B cell (primary cell): Measurements from ENCODE around the gene SGIP1. TPM values are rescaled to one million over a fixed set of nuclear protein-coding genes. Genes with fewer than 3 reads are reported as not detected.

Experiments used
- ATAC-seq: fragments of 200-7000 bp; cut with Tn5 transposase; one replicate; pipeline ENCODE4 v1.10.0; 2021; ENCODE audit warnings: low read depth, mild to moderate bottlenecking, moderate number of reproducible peaks, moderate library complexity
- CTCF ChIA-PET: fragments of 350-600 bp; sonication (Branson Sonifier 250); formaldehyde crosslinking; loops from one replicate; lab custom pipeline; 2021; ENCODE audit warnings: antibody characterized with exemption, inconsistent platforms; lab: Charles Lee
- POLR2A ChIA-PET: fragments of 350-600 bp; sonication (Branson Sonifier 250); formaldehyde crosslinking; loops from one replicate; lab custom pipeline; 2021; ENCODE audit warnings: antibody characterized with exemption; lab: Charles Lee
- DNase-seq: peaks from one replicate; pipeline ENCODE4 v3.0.0; 2013
- H2AFZ ChIP-seq: 2 replicates; pipeline ENCODE4 v1.6.1; 2012; ENCODE audit warnings: mild to moderate bottlenecking, low read depth, low read length; ENCODE audit not compliant: insufficient read depth, poor library complexity, severe bottlenecking
- H3K27ac ChIP-seq, 2 donors: 1 replicate in 1 of 2; 2 replicates in 1 of 2; pipeline ENCODE4 v1.5.1; 2012 to 2013; ENCODE audit warnings: low read length in 2 of 2, mild to moderate bottlenecking in 2 of 2, moderate library complexity in 1 of 2
- H3K27me3 ChIP-seq, 4 experiments: fragments of 200-600 bp in 1 of 4; sonication (generic) in 1 of 4; replicated peaks in 1 of 4; 1 replicate in 2 of 4; 2 replicates in 2 of 4; pipeline versions ENCODE4 v1.6.1 to v1.7.0; 2013 to 2016; ENCODE audit warnings: low read length in 3 of 4, mild to moderate bottlenecking in 2 of 4, mixed read lengths in 1 of 4, moderate library complexity in 1 of 4; ENCODE audit not compliant: insufficient read depth in 4 of 4, control insufficient read depth in 3 of 4; ENCODE audit errors: control extremely low read depth in 1 of 4
- H3K36me3 ChIP-seq, 2 experiments: replicated peaks in 1 of 2; 1 replicate in 1 of 2; 2 replicates in 1 of 2; pipeline versions ENCODE4 v1.6.1 to v1.7.1; 2013; ENCODE audit warnings: low read length in 1 of 2; ENCODE audit not compliant: insufficient read depth in 2 of 2, control insufficient read depth in 1 of 2; ENCODE audit errors: control extremely low read depth in 1 of 2, extremely low read depth in 1 of 2
- H3K4me1 ChIP-seq, 2 donors: fragments of 200-600 bp in 1 of 2; sonication (generic) in 1 of 2; 1 replicate in 1 of 2; 2 replicates in 1 of 2; pipeline versions ENCODE4 v1.5.1 to v1.6.1; 2013 to 2017; ENCODE audit warnings: low read length in 2 of 2; ENCODE audit not compliant: control insufficient read depth in 2 of 2, insufficient read depth in 2 of 2
- H3K4me2 ChIP-seq: replicated peaks from 2 replicates; pipeline ENCODE3; 2012; ENCODE audit warnings: mild to moderate bottlenecking, low read depth, low read length; ENCODE audit not compliant: poor library complexity, severe bottlenecking
- H3K4me3 ChIP-seq, 5 experiments: fragments of 200-600 bp in 1 of 5; sonication (generic) in 1 of 5; 1 replicate in 3 of 5; 2 replicates in 2 of 5; pipeline versions ENCODE4 v1.5.1 to v1.7.0; 2011 to 2016; ENCODE audit warnings: low read length in 4 of 5, mild to moderate bottlenecking in 4 of 5, low read depth in 2 of 5, control low read depth in 1 of 5, moderate library complexity in 1 of 5; ENCODE audit not compliant: insufficient read depth in 1 of 5; ENCODE audit errors: control extremely low read depth in 1 of 5, extremely low read depth in 1 of 5
- H3K79me2 ChIP-seq: fragments of 200-600 bp; sonication (generic); one replicate; pipeline ENCODE4 v1.6.0; 2016; ENCODE audit warnings: low read length; ENCODE audit not compliant: control insufficient read depth, insufficient read depth
- H3K9ac ChIP-seq: fragments of 200-600 bp; sonication (generic); 2 replicates; pipeline ENCODE4 v1.6.1; 2017; ENCODE audit warnings: mild to moderate bottlenecking, low read length, moderate library complexity
- H3K9me3 ChIP-seq, 3 donors: one replicate each; pipeline versions ENCODE4 v1.6.1 to v1.7.1; 2013; ENCODE audit warnings: low read length in 2 of 3; ENCODE audit not compliant: control insufficient read depth in 2 of 3, insufficient read depth in 1 of 3; ENCODE audit errors: control extremely low read depth in 1 of 3
- H4K20me1 ChIP-seq: 2 replicates; pipeline ENCODE4 v1.6.0; 2012; ENCODE audit warnings: mild to moderate bottlenecking, low read length; ENCODE audit not compliant: insufficient read depth, control insufficient read depth, poor library complexity, severe bottlenecking
- H3K27ac Mint-ChIP-seq: one replicate; pipeline ENCODE4 v1.8.0; 2021; ENCODE audit warnings: mixed read lengths
- H3K27me3 Mint-ChIP-seq: one replicate; pipeline ENCODE4 v1.8.0; 2021; ENCODE audit warnings: mixed read lengths
- H3K4me1 Mint-ChIP-seq: one replicate; pipeline ENCODE4 v1.8.0; 2021; ENCODE audit warnings: mixed read lengths
- H3K4me3 Mint-ChIP-seq: one replicate; pipeline ENCODE4 v1.8.0; 2021; ENCODE audit warnings: mixed read lengths
- H3K9me3 Mint-ChIP-seq: one replicate; pipeline ENCODE4 v1.8.0; 2022; ENCODE audit warnings: mixed read lengths; ENCODE audit not compliant: insufficient read depth
- EZH2 ChIP-seq: IDR thresholded peaks from 2 replicates; pipeline ENCODE4 v1.6.1; 2012; ENCODE audit warnings: borderline replicate concordance, low read depth, mild to moderate bottlenecking, moderate library complexity, low read length; ENCODE audit not compliant: insufficient read depth, poor library complexity, severe bottlenecking
- WGBS: methylation state at CpG from one replicate; pipeline ENCODE4 v1.1.5; 2013; ENCODE audit warnings: missing lambda C conversion rate; ENCODE audit not compliant: insufficient coverage; 5-methylcytosine and 5-hydroxymethylcytosine counted together
- intact Hi-C: fragments of 100-400 bp; cut with micrococcal nuclease; formaldehyde crosslinking; loops from one replicate; pipeline ENCODE4 v1.10.0; 2022
- polyA plus RNA-seq: library from polyadenylated mRNA; depleted of rRNA; stranded (reverse); fragments of >200 nt; gene quantifications from 2 replicates; pipeline ENCODE4 v1.2.3, GENCODE V29; 2012
- total RNA-seq, 2 donors: library from RNA; stranded (reverse); fragments of 120-200 nt in 1 of 2; gene quantifications; 1 replicate in 1 of 2; 2 replicates in 1 of 2; pipeline versions ENCODE4 v1.2.3 to v1.2.4, GENCODE V29; 2013 to 2022
- TF ChIP-seq, protein P1 (sequence below): fragments of 200-600 bp; IDR thresholded peaks from one replicate; pipeline ENCODE4 v1.8.0; 2022; ENCODE audit warnings: antibody characterized with exemption, mild to moderate bottlenecking

The SGIP1 gene
- total and polyA plus RNA-seq, 2 donors (not counting 1 experiment from before 2014, with no cell fraction given): not detected

DNA sequence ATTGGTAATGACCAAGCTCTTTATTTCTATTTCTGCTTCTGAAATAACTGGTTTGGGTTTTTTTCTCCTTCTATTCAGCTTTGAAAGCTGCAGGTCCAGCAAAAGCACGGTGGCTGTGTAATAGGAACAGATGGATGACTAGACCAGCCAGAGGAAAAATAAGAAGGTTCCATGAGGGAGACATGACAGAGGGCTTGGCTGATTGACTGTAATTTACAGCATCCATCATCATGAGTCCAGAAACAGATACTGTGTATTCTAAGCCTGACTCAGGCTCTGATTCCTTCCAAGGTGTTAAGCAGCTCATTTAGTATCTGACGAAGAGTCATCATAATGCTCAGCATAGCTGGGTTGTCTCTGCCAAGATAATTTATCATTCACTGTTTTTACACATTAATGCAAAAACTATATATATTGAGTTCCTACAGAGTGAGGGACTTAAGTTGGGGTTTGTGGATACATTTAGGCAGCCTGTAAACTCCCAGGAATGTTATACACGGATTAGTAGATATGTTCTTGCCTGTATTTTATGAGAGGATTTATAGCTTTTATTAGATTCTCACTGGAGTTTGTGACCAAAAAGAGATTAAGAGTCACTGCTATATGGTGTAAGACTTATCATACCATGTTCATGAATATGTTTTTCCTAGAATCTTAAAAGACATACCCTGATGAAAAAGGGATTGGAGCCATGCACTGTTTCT, 72.6 kb downstream of the SGIP1 start:
- CTCF ChIA-PET: no interaction called here
- intact Hi-C loops: no loop called here

DNA sequence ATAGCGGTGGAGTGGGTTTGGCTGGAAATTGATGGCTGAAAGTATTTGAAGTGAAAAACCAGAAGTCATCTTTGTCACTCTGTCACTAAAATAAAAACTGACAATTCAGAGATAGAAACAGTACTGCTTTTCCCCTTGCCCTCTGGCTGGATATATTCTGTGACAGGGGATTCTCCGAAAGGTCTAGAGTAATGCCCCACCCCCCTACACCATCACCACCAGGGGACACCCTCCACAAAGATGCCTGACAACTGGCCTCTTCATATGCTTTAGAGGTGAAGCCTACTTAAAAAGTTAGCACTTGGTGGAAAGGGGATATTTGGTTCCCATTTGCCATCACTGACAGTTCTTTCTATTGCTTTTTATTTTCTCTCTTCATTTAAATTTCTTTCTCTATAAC, 73.5 kb downstream of the SGIP1 start:
- Mint-ChIP-seq H3K4me3 (no peak overlapping the region), H3K27ac (no peak overlapping the region), H3K27me3 (peaks cover 7% of the 10 kb centered on the region), H3K4me1 (no peaks in the 10 kb centered on the region), H3K9me3 (no peaks in the 10 kb centered on the region)
- Histone ChIP-seq H2AFZ (no peak overlapping the region), H4K20me1 (no peaks in the 10 kb centered on the region), H3K79me2 (no peaks in the 10 kb centered on the region), H3K36me3 (no peaks in the 10 kb centered on the region), H3K27ac (no peak overlapping the region), H3K4me2 (no peak overlapping the region), H3K9ac (no peak overlapping the region), H3K9me3 (no peaks in the 10 kb centered on the region), H3K4me3 (no peak overlapping the region), H3K27me3 (no peaks in the 10 kb centered on the region), H3K4me1 (no peaks in the 10 kb centered on the region)
- intact Hi-C loops: no loop called here
- DNase-seq (no peak), ATAC-seq (no peak)
- no CpG with 5 or more reads among the region's 2 CpGs for WGBS
- TF ChIP-seq, protein P1, sequence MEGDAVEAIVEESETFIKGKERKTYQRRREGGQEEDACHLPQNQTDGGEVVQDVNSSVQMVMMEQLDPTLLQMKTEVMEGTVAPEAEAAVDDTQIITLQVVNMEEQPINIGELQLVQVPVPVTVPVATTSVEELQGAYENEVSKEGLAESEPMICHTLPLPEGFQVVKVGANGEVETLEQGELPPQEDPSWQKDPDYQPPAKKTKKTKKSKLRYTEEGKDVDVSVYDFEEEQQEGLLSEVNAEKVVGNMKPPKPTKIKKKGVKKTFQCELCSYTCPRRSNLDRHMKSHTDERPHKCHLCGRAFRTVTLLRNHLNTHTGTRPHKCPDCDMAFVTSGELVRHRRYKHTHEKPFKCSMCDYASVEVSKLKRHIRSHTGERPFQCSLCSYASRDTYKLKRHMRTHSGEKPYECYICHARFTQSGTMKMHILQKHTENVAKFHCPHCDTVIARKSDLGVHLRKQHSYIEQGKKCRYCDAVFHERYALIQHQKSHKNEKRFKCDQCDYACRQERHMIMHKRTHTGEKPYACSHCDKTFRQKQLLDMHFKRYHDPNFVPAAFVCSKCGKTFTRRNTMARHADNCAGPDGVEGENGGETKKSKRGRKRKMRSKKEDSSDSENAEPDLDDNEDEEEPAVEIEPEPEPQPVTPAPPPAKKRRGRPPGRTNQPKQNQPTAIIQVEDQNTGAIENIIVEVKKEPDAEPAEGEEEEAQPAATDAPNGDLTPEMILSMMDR: no peak
- TF ChIP-seq EZH2: no peak
- CTCF ChIA-PET: no interaction called here
- POLR2A ChIA-PET: no interaction called here

More for the DNA sequence above, 72.6 kb downstream of the SGIP1 start:
- Histone ChIP-seq H3K9me3 (no peaks in the 10 kb centered on the region), H3K4me2 (no peak overlapping the region), H3K36me3 (no peaks in the 10 kb centered on the region), H3K27me3 (no peaks in the 10 kb centered on the region), H2AFZ (no peak overlapping the region), H3K4me1 (no peaks in the 10 kb centered on the region), H3K79me2 (no peaks in the 10 kb centered on the region), H3K4me3 (no peak overlapping the region), H3K9ac (no peak overlapping the region), H4K20me1 (no peaks in the 10 kb centered on the region), H3K27ac (no peak overlapping the region)
- POLR2A ChIA-PET: no interaction called here
- ATAC-seq: no peak
- WGBS: 80% methylated on average over 2 of the region's 3 CpGs
- H3K4me3 Mint-ChIP-seq: no peak overlapping the region
- no peak overlapping the region for H3K27ac Mint-ChIP-seq
- no peaks in the 10 kb centered on the region for H3K4me1 Mint-ChIP-seq
- no peak for DNase-seq
- TF ChIP-seq, protein P1: no peak
- no peak for TF ChIP-seq EZH2
- peaks cover 15% of the 10 kb centered on the region for H3K27me3 Mint-ChIP-seq
- H3K9me3 Mint-ChIP-seq: no peaks in the 10 kb centered on the region
